HepG2 (cell line): ENCODE data around the gene ZNF562.

Source experiments
- DPF2 ChIP-seq: sonication (generic); formaldehyde crosslinking; IDR thresholded peaks from 2 replicates; pipeline ENCODE4 v1.4.0; 2020; ENCODE audit warnings: mild to moderate bottlenecking, low read depth, missing genetic modification reagents, borderline replicate concordance
- MYC ChIP-seq: sonication (generic); formaldehyde crosslinking; IDR thresholded peaks from 2 replicates; pipeline ENCODE4 v1.9.0; 2021; ENCODE audit warnings: missing genetic modification reagents, borderline replicate concordance
- POLR2A ChIP-seq, 2 experiments: IDR thresholded peaks; 2 replicates each; pipeline ENCODE4 v1.6.1; 2011; ENCODE audit warnings: low read depth in 2 of 2, low read length in 2 of 2, mild to moderate bottlenecking in 1 of 2, moderate library complexity in 1 of 2; ENCODE audit not compliant: insufficient read depth in 1 of 2
- RFX5 ChIP-seq: IDR thresholded peaks from 2 replicates; pipeline ENCODE4 v1.6.1; 2011; ENCODE audit warnings: low read depth, low read length, improper control_type of control experiment
- ZNF24 ChIP-seq: fragments of 450-650 bp; IDR thresholded peaks from 2 replicates; pipeline ENCODE4 v1.6.1; 2017; ENCODE audit warnings: antibody characterized with exemption, mild to moderate bottlenecking
- ZNF850 ChIP-seq: sonication (generic); formaldehyde crosslinking; conservative IDR thresholded peaks from 2 replicates; pipeline ENCODE4 v1.9.0; 2021; ENCODE audit warnings: mild to moderate bottlenecking, missing genetic modification reagents
- TF ChIP-seq, protein P1 (sequence below): sonication (generic); formaldehyde crosslinking; conservative IDR thresholded peaks from 2 replicates; pipeline ENCODE4 v1.8.0; 2022; ENCODE audit warnings: low read depth, missing genetic modification reagents
- TF ChIP-seq, protein P2 (sequence below): sonication (generic); formaldehyde crosslinking; IDR thresholded peaks from 2 replicates; pipeline ENCODE4 v1.5.0; 2020; ENCODE audit warnings: missing genetic modification reagents
- TF ChIP-seq, protein P3 (sequence below): sonication (generic); formaldehyde crosslinking; IDR thresholded peaks from 2 replicates; pipeline ENCODE4 v1.8.1; 2023; ENCODE audit warnings: mild to moderate bottlenecking, missing genetic modification reagents, borderline replicate concordance
- TF ChIP-seq, protein P4 (sequence below): sonication (generic); formaldehyde crosslinking; IDR thresholded peaks from 2 replicates; pipeline ENCODE4 v1.9.0; 2021; ENCODE audit warnings: missing genetic modification reagents, mild to moderate bottlenecking, borderline replicate concordance
- TF ChIP-seq, protein P5 (sequence below): sonication (generic); formaldehyde crosslinking; IDR thresholded peaks from 2 replicates; pipeline ENCODE4 v1.4.0; 2020; ENCODE audit warnings: missing genetic modification reagents, mild to moderate bottlenecking, borderline replicate concordance
- TF ChIP-seq, protein P6 (sequence below): sonication (generic); formaldehyde crosslinking; IDR thresholded peaks from 2 replicates; pipeline ENCODE4 v1.5.0; 2020; ENCODE audit warnings: mild to moderate bottlenecking, missing genetic modification reagents, moderate library complexity

DNA sequence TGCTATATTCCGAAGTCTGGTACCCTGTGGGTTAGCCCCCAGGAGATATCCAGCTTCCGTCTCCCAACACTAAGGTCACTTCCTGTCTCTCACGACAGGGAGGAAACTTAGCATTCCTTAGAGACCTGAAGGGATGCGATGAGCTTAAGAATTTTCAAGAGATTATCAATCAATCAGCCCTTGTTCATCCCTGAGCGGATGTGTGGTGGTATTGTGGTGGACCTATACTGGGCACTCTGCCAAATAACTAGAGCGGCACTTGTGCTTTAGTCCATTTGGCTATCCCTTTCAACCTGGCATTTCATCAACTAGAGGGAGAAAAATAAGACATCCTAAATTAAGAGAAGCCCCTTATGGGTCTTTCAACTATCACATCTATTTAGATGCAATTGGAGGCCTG lies 30.9 kb upstream of the ZNF562 start:
- no peak for TF ChIP-seq DPF2 (CRISPR knock-in tag)
- TF ChIP-seq, protein P1, sequence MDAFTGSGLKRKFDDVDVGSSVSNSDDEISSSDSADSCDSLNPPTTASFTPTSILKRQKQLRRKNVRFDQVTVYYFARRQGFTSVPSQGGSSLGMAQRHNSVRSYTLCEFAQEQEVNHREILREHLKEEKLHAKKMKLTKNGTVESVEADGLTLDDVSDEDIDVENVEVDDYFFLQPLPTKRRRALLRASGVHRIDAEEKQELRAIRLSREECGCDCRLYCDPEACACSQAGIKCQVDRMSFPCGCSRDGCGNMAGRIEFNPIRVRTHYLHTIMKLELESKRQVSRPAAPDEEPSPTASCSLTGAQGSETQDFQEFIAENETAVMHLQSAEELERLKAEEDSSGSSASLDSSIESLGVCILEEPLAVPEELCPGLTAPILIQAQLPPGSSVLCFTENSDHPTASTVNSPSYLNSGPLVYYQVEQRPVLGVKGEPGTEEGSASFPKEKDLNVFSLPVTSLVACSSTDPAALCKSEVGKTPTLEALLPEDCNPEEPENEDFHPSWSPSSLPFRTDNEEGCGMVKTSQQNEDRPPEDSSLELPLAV (CRISPR knock-in tag): no peak
- TF ChIP-seq, protein P2, sequence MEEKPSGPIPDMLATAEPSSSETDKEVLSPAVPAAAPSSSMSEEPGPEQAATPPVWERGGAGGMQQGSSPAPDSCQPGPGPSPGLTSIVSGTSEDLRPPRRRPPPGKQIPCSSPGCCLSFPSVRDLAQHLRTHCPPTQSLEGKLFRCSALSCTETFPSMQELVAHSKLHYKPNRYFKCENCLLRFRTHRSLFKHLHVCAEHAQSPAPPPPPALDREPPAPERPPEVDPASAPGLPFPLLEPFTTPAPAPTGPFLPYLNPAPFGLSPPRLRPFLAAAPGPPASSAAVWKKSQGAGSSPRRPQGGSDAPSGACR (CRISPR knock-in tag): no peak
- TF ChIP-seq, protein P3, sequence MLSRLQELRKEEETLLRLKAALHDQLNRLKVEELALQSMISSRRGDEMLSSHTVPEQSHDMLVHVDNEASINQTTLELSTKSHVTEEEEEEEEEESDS: no peak
- TF ChIP-seq, protein P4, sequence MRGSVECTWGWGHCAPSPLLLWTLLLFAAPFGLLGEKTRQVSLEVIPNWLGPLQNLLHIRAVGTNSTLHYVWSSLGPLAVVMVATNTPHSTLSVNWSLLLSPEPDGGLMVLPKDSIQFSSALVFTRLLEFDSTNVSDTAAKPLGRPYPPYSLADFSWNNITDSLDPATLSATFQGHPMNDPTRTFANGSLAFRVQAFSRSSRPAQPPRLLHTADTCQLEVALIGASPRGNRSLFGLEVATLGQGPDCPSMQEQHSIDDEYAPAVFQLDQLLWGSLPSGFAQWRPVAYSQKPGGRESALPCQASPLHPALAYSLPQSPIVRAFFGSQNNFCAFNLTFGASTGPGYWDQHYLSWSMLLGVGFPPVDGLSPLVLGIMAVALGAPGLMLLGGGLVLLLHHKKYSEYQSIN (CRISPR knock-in tag): no peak
- TF ChIP-seq ZNF850: no peak
- TF ChIP-seq, protein P5, sequence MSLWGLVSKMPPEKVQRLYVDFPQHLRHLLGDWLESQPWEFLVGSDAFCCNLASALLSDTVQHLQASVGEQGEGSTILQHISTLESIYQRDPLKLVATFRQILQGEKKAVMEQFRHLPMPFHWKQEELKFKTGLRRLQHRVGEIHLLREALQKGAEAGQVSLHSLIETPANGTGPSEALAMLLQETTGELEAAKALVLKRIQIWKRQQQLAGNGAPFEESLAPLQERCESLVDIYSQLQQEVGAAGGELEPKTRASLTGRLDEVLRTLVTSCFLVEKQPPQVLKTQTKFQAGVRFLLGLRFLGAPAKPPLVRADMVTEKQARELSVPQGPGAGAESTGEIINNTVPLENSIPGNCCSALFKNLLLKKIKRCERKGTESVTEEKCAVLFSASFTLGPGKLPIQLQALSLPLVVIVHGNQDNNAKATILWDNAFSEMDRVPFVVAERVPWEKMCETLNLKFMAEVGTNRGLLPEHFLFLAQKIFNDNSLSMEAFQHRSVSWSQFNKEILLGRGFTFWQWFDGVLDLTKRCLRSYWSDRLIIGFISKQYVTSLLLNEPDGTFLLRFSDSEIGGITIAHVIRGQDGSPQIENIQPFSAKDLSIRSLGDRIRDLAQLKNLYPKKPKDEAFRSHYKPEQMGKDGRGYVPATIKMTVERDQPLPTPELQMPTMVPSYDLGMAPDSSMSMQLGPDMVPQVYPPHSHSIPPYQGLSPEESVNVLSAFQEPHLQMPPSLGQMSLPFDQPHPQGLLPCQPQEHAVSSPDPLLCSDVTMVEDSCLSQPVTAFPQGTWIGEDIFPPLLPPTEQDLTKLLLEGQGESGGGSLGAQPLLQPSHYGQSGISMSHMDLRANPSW (CRISPR knock-in tag): no peak
- TF ChIP-seq RFX5: no peak
- TF ChIP-seq, protein P6, sequence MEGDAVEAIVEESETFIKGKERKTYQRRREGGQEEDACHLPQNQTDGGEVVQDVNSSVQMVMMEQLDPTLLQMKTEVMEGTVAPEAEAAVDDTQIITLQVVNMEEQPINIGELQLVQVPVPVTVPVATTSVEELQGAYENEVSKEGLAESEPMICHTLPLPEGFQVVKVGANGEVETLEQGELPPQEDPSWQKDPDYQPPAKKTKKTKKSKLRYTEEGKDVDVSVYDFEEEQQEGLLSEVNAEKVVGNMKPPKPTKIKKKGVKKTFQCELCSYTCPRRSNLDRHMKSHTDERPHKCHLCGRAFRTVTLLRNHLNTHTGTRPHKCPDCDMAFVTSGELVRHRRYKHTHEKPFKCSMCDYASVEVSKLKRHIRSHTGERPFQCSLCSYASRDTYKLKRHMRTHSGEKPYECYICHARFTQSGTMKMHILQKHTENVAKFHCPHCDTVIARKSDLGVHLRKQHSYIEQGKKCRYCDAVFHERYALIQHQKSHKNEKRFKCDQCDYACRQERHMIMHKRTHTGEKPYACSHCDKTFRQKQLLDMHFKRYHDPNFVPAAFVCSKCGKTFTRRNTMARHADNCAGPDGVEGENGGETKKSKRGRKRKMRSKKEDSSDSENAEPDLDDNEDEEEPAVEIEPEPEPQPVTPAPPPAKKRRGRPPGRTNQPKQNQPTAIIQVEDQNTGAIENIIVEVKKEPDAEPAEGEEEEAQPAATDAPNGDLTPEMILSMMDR (CRISPR knock-in tag): no peak
- TF ChIP-seq ZNF24: no peak
- TF ChIP-seq POLR2A (IDR thresholded peaks at IDR 0.05; ENCODE audit: insufficient read depth in 1 of 2, low read depth in 2 of 2, low read length in 2 of 2): no peak
- no peak for TF ChIP-seq MYC (CRISPR knock-in tag)
